CD14-positive monocyte (primary cell): ENCODE data around the gene LCA5. TPM values are rescaled to one million over a fixed set of nuclear protein-coding genes. Genes with fewer than 3 reads are reported as not detected.

ENCODE experiments used
- DNase-seq, 3 donors: peaks; one replicate each; pipeline ENCODE4 v3.0.0-alpha.2; 2011 to 2022
- H2AFZ ChIP-seq: 2 replicates; pipeline ENCODE4 v1.6.0; 2012; ENCODE audit warnings: mild to moderate bottlenecking, low read depth, low read length, inconsistent platforms; ENCODE audit not compliant: insufficient read depth, poor library complexity, severe bottlenecking
- H3K27ac ChIP-seq, 2 donors: 1 replicate in 1 of 2; 2 replicates in 1 of 2; pipeline ENCODE4 v1.5.1; 2012 to 2013; ENCODE audit warnings: low read length in 2 of 2, control low read depth in 1 of 2, inconsistent platforms in 1 of 2, low read depth in 1 of 2, mild to moderate bottlenecking in 1 of 2
- H3K27me3 ChIP-seq, 2 donors: one replicate each; pipeline versions ENCODE4 v1.6.0 to v1.6.1; 2011 to 2013; ENCODE audit warnings: low read length in 2 of 2; ENCODE audit not compliant: control insufficient read depth in 2 of 2, insufficient read depth in 2 of 2
- H3K36me3 ChIP-seq, 2 donors: replicated peaks in 1 of 2; 1 replicate in 1 of 2; 2 replicates in 1 of 2; pipeline versions ENCODE4 v1.5.1 to v1.6.1; 2012 to 2013; ENCODE audit warnings: low read length in 2 of 2, control low read depth in 1 of 2, inconsistent platforms in 1 of 2, mild to moderate bottlenecking in 1 of 2; ENCODE audit not compliant: insufficient read depth in 2 of 2, control insufficient read depth in 1 of 2
- H3K4me1 ChIP-seq, 2 donors: 1 replicate in 1 of 2; 2 replicates in 1 of 2; pipeline versions ENCODE4 v1.5.1 to v1.6.1; 2012 to 2013; ENCODE audit warnings: low read length in 2 of 2, control low read depth in 1 of 2, inconsistent platforms in 1 of 2, mild to moderate bottlenecking in 1 of 2, moderate library complexity in 1 of 2; ENCODE audit not compliant: insufficient read depth in 2 of 2, control insufficient read depth in 1 of 2
- H3K4me2 ChIP-seq: replicated peaks from 2 replicates; pipeline ENCODE3; 2012; ENCODE audit warnings: low read length, moderate library complexity, mild to moderate bottlenecking; ENCODE audit not compliant: poor library complexity, severe bottlenecking; ENCODE audit errors: extremely low read depth
- H3K4me3 ChIP-seq, 3 experiments: fragments of 200-600 bp in 1 of 3; sonication (generic) in 1 of 3; replicated peaks in 1 of 3; 1 replicate in 2 of 3; 2 replicates in 1 of 3; pipeline ENCODE4 v1.5.1; 2011 to 2013; ENCODE audit warnings: low read length in 3 of 3, mild to moderate bottlenecking in 3 of 3, control low read depth in 2 of 3, low read depth in 2 of 3, inconsistent platforms in 1 of 3, moderate library complexity in 1 of 3
- H3K79me2 ChIP-seq: 2 replicates; pipeline ENCODE4 v1.6.0; 2012; ENCODE audit warnings: mild to moderate bottlenecking, control low read depth, inconsistent platforms, low read length, moderate library complexity; ENCODE audit not compliant: insufficient read depth
- H3K9ac ChIP-seq: 2 replicates; pipeline ENCODE4 v1.6.0; 2017; ENCODE audit warnings: low read length, mild to moderate bottlenecking; ENCODE audit not compliant: insufficient read depth, poor library complexity, severe bottlenecking
- H3K9me3 ChIP-seq, 2 donors: replicated peaks in 1 of 2; 1 replicate in 1 of 2; 2 replicates in 1 of 2; pipeline versions ENCODE4 v1.5.1 to v1.6.1; 2012 to 2013; ENCODE audit warnings: low read length in 2 of 2, control low read depth in 1 of 2; ENCODE audit not compliant: control insufficient read depth in 1 of 2, insufficient read depth in 1 of 2
- H4K20me1 ChIP-seq: 2 replicates; pipeline ENCODE4 v1.6.0; 2012; ENCODE audit warnings: mild to moderate bottlenecking, low read length, control low read depth, moderate library complexity; ENCODE audit not compliant: insufficient read depth
- H3K27ac Mint-ChIP-seq, 7 donors: one replicate each; pipeline ENCODE4 v1.8.0; 2020; ENCODE audit warnings: mild to moderate bottlenecking in 7 of 7, mixed read lengths in 7 of 7, moderate library complexity in 6 of 7, inconsistent platforms in 2 of 7
- H3K27me3 Mint-ChIP-seq, 3 donors: one replicate each; pipeline ENCODE4 v1.8.0; 2021 to 2022; ENCODE audit warnings: low read depth in 3 of 3, mild to moderate bottlenecking in 3 of 3, mixed read lengths in 3 of 3, moderate library complexity in 3 of 3, inconsistent platforms in 1 of 3
- H3K36me3 Mint-ChIP-seq, 2 donors: one replicate each; pipeline ENCODE4 v1.8.0; 2020; ENCODE audit warnings: mixed read lengths in 2 of 2, inconsistent platforms in 1 of 2, mild to moderate bottlenecking in 1 of 2
- H3K4me1 Mint-ChIP-seq: one replicate; pipeline ENCODE4 v1.8.0; 2020; ENCODE audit warnings: mild to moderate bottlenecking, mixed read lengths
- H3K4me3 Mint-ChIP-seq, 2 donors: one replicate each; pipeline ENCODE4 v1.8.0; 2020; ENCODE audit warnings: mild to moderate bottlenecking in 2 of 2, mixed read lengths in 2 of 2, moderate library complexity in 1 of 2
- H3K9me3 Mint-ChIP-seq, 7 donors: one replicate each; pipeline ENCODE4 v1.8.0; 2020 to 2022; ENCODE audit warnings: mixed read lengths in 7 of 7, mild to moderate bottlenecking in 6 of 7, moderate library complexity in 6 of 7, inconsistent platforms in 2 of 7
- CTCF ChIP-seq: fragments of 200-600 bp; IDR thresholded peaks from one replicate; pipeline ENCODE4 v1.8.0; 2022; ENCODE audit warnings: antibody characterized with exemption, mild to moderate bottlenecking
- WGBS: methylation state at CpG from one replicate; pipeline ENCODE4 v1.1.5; 2013; ENCODE audit warnings: missing lambda C conversion rate; ENCODE audit not compliant: insufficient coverage; 5-methylcytosine and 5-hydroxymethylcytosine counted together
- intact Hi-C, 2 donors: fragments of 100-400 bp; cut with micrococcal nuclease; formaldehyde crosslinking; loops; one replicate each; pipeline versions ENCODE4 v1.15.0 to v1.15.1; 2023
- polyA plus RNA-seq, 3 donors: library from polyadenylated mRNA; depleted of rRNA in 1 of 3; unstranded in 2 of 3; stranded (reverse) in 1 of 3; fragments of 300-500 nt in 2 of 3; fragments of >200 nt in 1 of 3; fragmentation: Illumina TruSeq in 2 of 3; gene quantifications; 1 replicate in 2 of 3; 2 replicates in 1 of 3; pipeline ENCODE4 v1.2.3, GENCODE V29; 2012 to 2021

The LCA5 gene
- polyA plus RNA-seq, 3 donors = 0.08 TPM; not detected in 2

- peaks cover 6% of the 10 kb centered on the region for H3K4me1 Mint-ChIP-seq
- Histone ChIP-seq H3K36me3 (no peaks in the 10 kb centered on the region), H2AFZ (no peak overlapping the region), H3K79me2 (no peaks in the 10 kb centered on the region), H4K20me1 (no peaks in the 10 kb centered on the region), H3K4me1 (peaks cover 0 to 5% of the 10 kb centered on the region in 2 donors), H3K4me2 (no peak overlapping the region), H3K4me3 (no peak overlapping the region), H3K9ac (no peak overlapping the region), H3K9me3 (no peaks in the 10 kb centered on the region), H3K27me3 (no peaks in the 10 kb centered on the region), H3K27ac (no peak overlapping the region)
- H3K9me3 Mint-ChIP-seq = no peaks in the 10 kb centered on the region
- 37% methylated on average over 3 of the region's 6 CpGs for WGBS
- H3K36me3 Mint-ChIP-seq = no peaks in the 10 kb centered on the region
- no peak overlapping the region for H3K4me3 Mint-ChIP-seq
- peak; percentile 61 for TF ChIP-seq CTCF
- no peak overlapping the region for H3K27ac Mint-ChIP-seq
- DNase-seq = peak in 1 of 3 donors; percentile 9
- intact Hi-C loops = no loop called here
- H3K27me3 Mint-ChIP-seq = peaks cover 0 to 4% (median 2%) of the 10 kb centered on the region in 3 donors
Observed at GRCh38 chr6:79466207-79466834, 70.9 kb downstream of the LCA5 start.

GRCh38 chr6:79465381-79465780 lies 71.8 kb downstream of the LCA5 start:
- no peak for DNase-seq
- Histone ChIP-seq H4K20me1 (no peaks in the 10 kb centered on the region), H3K4me3 (no peak overlapping the region), H2AFZ (no peak overlapping the region), H3K9ac (no peak overlapping the region), H3K4me2 (no peak overlapping the region), H3K27me3 (no peaks in the 10 kb centered on the region), H3K4me1 (no peaks in the 10 kb centered on the region), H3K27ac (no peak overlapping the region), H3K36me3 (no peaks in the 10 kb centered on the region), H3K79me2 (no peaks in the 10 kb centered on the region), H3K9me3 (no peaks in the 10 kb centered on the region)
- WGBS = 92% methylated on average over 3 of the region's 4 CpGs
- Mint-ChIP-seq H3K36me3 (no peaks in the 10 kb centered on the region), H3K4me3 (no peak overlapping the region), H3K27ac (no peak overlapping the region), H3K9me3 (peaks cover 0 to 2% (median 0%) of the 10 kb centered on the region in 7 donors), H3K27me3 (peaks cover 0 to 4% (median 4%) of the 10 kb centered on the region in 3 donors), H3K4me1 (peaks cover 2% of the 10 kb centered on the region)
- intact Hi-C loops = no loop called here
- TF ChIP-seq CTCF = no peak
